ENCODE data around the gene SLFN11.
"Not testable (repeated sequence)": the region's sequence is repeated elsewhere in the genome, so short reads cannot be mapped to it uniquely, and the experiment has no call there.

Gene SLFN11

GRCh38 chr17:35350493-35350892 is 22.9 kb downstream of the SLFN11 start:
- DNase-seq = no peak

- peak; percentile 20 for DNase-seq
Observed at GRCh38 chr17:35345926-35346771, 27.3 kb downstream of the SLFN11 start.

GRCh38 chr17:35345445-35345925 is 27.9 kb downstream of the SLFN11 start:
- no peak for DNase-seq

GRCh38 chr17:35344262-35344661 is 29.2 kb downstream of the SLFN11 start:
- DNase-seq = no peak

GRCh38 chr17:35342276-35342675 is 31.1 kb downstream of the SLFN11 start:
- DNase-seq = no peak

- no peak for DNase-seq
Observed at GRCh38 chr17:35341411-35341992, 31.9 kb downstream of the SLFN11 start.

- DNase-seq = no peak
Observed at GRCh38 chr17:35338230-35338629, 35.2 kb downstream of the SLFN11 start.

- DNase-seq = no peak
Observed at GRCh38 chr17:35337364-35337763, 36.1 kb downstream of the SLFN11 start.

GRCh38 chr17:35333578-35333977 is 39.8 kb downstream of the SLFN11 start:
- DNase-seq = not testable (repeated sequence)

- no peak for DNase-seq
Observed at GRCh38 chr17:35322749-35323148, 50.7 kb downstream of the SLFN11 start.

- DNase-seq = no peak
Observed at GRCh38 chr17:35315971-35316370, 57.5 kb downstream of the SLFN11 start.

GRCh38 chr17:35315283-35315682 is 58.1 kb downstream of the SLFN11 start:
- no peak for DNase-seq

- DNase-seq = no peak
Observed at GRCh38 chr17:35314415-35315216, 58.8 kb downstream of the SLFN11 start.

GRCh38 chr17:35313875-35314409 is 59.5 kb downstream of the SLFN11 start:
- peak; percentile 12 for DNase-seq

- peak; percentile 72 for DNase-seq
Observed at GRCh38 chr17:35312790-35313711, 60.4 kb downstream of the SLFN11 start.

- no peak for DNase-seq
Observed at GRCh38 chr17:35312346-35312745, 61.1 kb downstream of the SLFN11 start.

GRCh38 chr17:35309345-35309744 is 64.1 kb downstream of the SLFN11 start:
- DNase-seq = not testable (repeated sequence)
